Chondrocyte (in vitro differentiated cells): Measurements from ENCODE around the gene TOM1L2. TPM values are rescaled to one million over a fixed set of nuclear protein-coding genes. Genes with fewer than 3 reads are reported as not detected.

Source experiments
- DNase-seq: peaks from one replicate; pipeline ENCODE4 v3.0.0; 2021; ENCODE audit warnings: mixed read lengths, low spot score
- H3K27ac Mint-ChIP-seq: one replicate; pipeline ENCODE4 v1.8.0; 2021; ENCODE audit warnings: mild to moderate bottlenecking, moderate library complexity, mixed read lengths; ENCODE audit not compliant: unreplicated experiment
- H3K27me3 Mint-ChIP-seq: 2 replicates; pipeline ENCODE4 v1.8.0; 2021; ENCODE audit warnings: low read depth, mixed read lengths
- H3K36me3 Mint-ChIP-seq: 2 replicates; pipeline ENCODE4 v1.8.0; 2021; ENCODE audit warnings: low read depth, mixed read lengths
- H3K4me1 Mint-ChIP-seq: 2 replicates; pipeline ENCODE4 v1.8.0; 2021; ENCODE audit warnings: low read depth, mild to moderate bottlenecking, mixed read lengths
- H3K4me3 Mint-ChIP-seq: one replicate; pipeline ENCODE4 v1.8.0; 2021; ENCODE audit warnings: mild to moderate bottlenecking, moderate library complexity, mixed read lengths; ENCODE audit not compliant: unreplicated experiment
- H3K9me3 Mint-ChIP-seq: 2 replicates; pipeline ENCODE4 v1.8.0; 2021; ENCODE audit warnings: low read depth, mixed read lengths
- CTCF ChIP-seq: fragments of 200-600 bp; sonication (generic); IDR thresholded peaks from 2 replicates; pipeline ENCODE4 v1.5.0; 2021; ENCODE audit warnings: antibody characterized with exemption, mild to moderate bottlenecking, moderate library complexity
- total RNA-seq: library from RNA; stranded (reverse); gene quantifications from 3 replicates; pipeline ENCODE4 v1.2.1, GENCODE V29; 2021

TOM1L2 gene
- total RNA-seq, 1 donor from 2014 or later: 56.1 TPM

GRCh38 chr17:17846003-17846402 lies 126.2 kb downstream of the TOM1L2 start:
- H3K4me3 Mint-ChIP-seq: no peak overlapping the region
- H3K27ac Mint-ChIP-seq: no peak overlapping the region
- H3K36me3 Mint-ChIP-seq: peaks cover 11% of the 10 kb centered on the region
- DNase-seq: no peak
- no peaks in the 10 kb centered on the region for H3K9me3 Mint-ChIP-seq
- no peak for TF ChIP-seq CTCF
- no peaks in the 10 kb centered on the region for H3K27me3 Mint-ChIP-seq
- H3K4me1 Mint-ChIP-seq: peaks cover 30% of the 10 kb centered on the region

- TF ChIP-seq CTCF: no peak
- no peak overlapping the region for H3K27ac Mint-ChIP-seq
- no peak overlapping the region for H3K4me3 Mint-ChIP-seq
- H3K36me3 Mint-ChIP-seq: peaks cover 8% of the 10 kb centered on the region
- no peaks in the 10 kb centered on the region for H3K9me3 Mint-ChIP-seq
- peaks cover 26% of the 10 kb centered on the region for H3K4me1 Mint-ChIP-seq
- no peaks in the 10 kb centered on the region for H3K27me3 Mint-ChIP-seq
- no peak for DNase-seq
Measured at GRCh38 chr17:17845046-17845775, 127.0 kb downstream of the TOM1L2 start.

GRCh38 chr17:17844500-17844899 lies 127.7 kb downstream of the TOM1L2 start:
- no peak for TF ChIP-seq CTCF
- peaks cover 8% of the 10 kb centered on the region for H3K36me3 Mint-ChIP-seq
- DNase-seq: no peak
- peaks cover 23% of the 10 kb centered on the region for H3K4me1 Mint-ChIP-seq
- H3K9me3 Mint-ChIP-seq: no peaks in the 10 kb centered on the region
- H3K27me3 Mint-ChIP-seq: no peaks in the 10 kb centered on the region
- H3K4me3 Mint-ChIP-seq: no peak overlapping the region
- no peak overlapping the region for H3K27ac Mint-ChIP-seq

- Mint-ChIP-seq H3K9me3 (no peaks in the 10 kb centered on the region), H3K4me3 (no peak overlapping the region), H3K4me1 (peaks cover 22% of the 10 kb centered on the region), H3K36me3 (peaks cover 8% of the 10 kb centered on the region), H3K27ac (no peak overlapping the region), H3K27me3 (no peaks in the 10 kb centered on the region)
- no peak for DNase-seq
- no peak for TF ChIP-seq CTCF
Measured at GRCh38 chr17:17844079-17844478, 128.1 kb downstream of the TOM1L2 start.

GRCh38 chr17:17843096-17843495 lies 129.1 kb downstream of the TOM1L2 start:
- TF ChIP-seq CTCF: no peak
- H3K9me3 Mint-ChIP-seq: no peaks in the 10 kb centered on the region
- no peak for DNase-seq
- H3K27ac Mint-ChIP-seq: no peak overlapping the region
- H3K4me1 Mint-ChIP-seq: peaks cover 29% of the 10 kb centered on the region
- no peak overlapping the region for H3K4me3 Mint-ChIP-seq
- H3K27me3 Mint-ChIP-seq: no peaks in the 10 kb centered on the region
- H3K36me3 Mint-ChIP-seq: peaks cover 8% of the 10 kb centered on the region
